ENCODE measurements around the gene PNKP. TPM values are rescaled to one million over a fixed set of nuclear protein-coding genes. Genes with fewer than 3 reads are reported as not detected.
A peak's percentile ranks its signal among the peaks of the same experiment; 100 is the strongest.

PNKP gene
- total RNA-seq, 2 donors from 2014 or later: 53.7 to 137 TPM

GRCh38 chr19:49852631-49853126, 14.7 kb downstream of the PNKP start:
- H3K27ac ChIP-seq: no peak overlapping the region
- peaks cover 11% of the 10 kb centered on the region for H3K36me3 ChIP-seq
- H3K4me3 ChIP-seq: no peak overlapping the region
- H3K9ac ChIP-seq (ENCODE audit: low read depth in 2 of 2, low read length in 2 of 2): peak overlapping the region; percentile 60 to 68
- TF ChIP-seq, protein P1, sequence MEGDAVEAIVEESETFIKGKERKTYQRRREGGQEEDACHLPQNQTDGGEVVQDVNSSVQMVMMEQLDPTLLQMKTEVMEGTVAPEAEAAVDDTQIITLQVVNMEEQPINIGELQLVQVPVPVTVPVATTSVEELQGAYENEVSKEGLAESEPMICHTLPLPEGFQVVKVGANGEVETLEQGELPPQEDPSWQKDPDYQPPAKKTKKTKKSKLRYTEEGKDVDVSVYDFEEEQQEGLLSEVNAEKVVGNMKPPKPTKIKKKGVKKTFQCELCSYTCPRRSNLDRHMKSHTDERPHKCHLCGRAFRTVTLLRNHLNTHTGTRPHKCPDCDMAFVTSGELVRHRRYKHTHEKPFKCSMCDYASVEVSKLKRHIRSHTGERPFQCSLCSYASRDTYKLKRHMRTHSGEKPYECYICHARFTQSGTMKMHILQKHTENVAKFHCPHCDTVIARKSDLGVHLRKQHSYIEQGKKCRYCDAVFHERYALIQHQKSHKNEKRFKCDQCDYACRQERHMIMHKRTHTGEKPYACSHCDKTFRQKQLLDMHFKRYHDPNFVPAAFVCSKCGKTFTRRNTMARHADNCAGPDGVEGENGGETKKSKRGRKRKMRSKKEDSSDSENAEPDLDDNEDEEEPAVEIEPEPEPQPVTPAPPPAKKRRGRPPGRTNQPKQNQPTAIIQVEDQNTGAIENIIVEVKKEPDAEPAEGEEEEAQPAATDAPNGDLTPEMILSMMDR (IDR thresholded peaks at IDR 0.05): no peak
- peaks cover 7% of the 10 kb centered on the region for H3K4me1 ChIP-seq
- intact Hi-C loops (cut with DNase I): no loop called here
- no peak for DNase-seq
- H3K9me3 ChIP-seq: no peaks in the 10 kb centered on the region
- no peaks in the 10 kb centered on the region for H3K27me3 ChIP-seq

- no peaks in the 10 kb centered on the region for H3K9me3 ChIP-seq
- peak overlapping the region; percentile 92 for H3K27ac ChIP-seq
- DNase-seq: peak; percentile 52
- TF ChIP-seq, protein P1 (IDR thresholded peaks at IDR 0.05): no peak
- peaks cover 7% of the 10 kb centered on the region for H3K4me1 ChIP-seq
- no peaks in the 10 kb centered on the region for H3K27me3 ChIP-seq
- H3K9ac ChIP-seq (ENCODE audit: low read depth in 2 of 2, low read length in 2 of 2): peak overlapping the region; percentile 68 to 100
- peaks cover 3% of the 10 kb centered on the region for H3K36me3 ChIP-seq
- intact Hi-C loops (cut with DNase I): no loop called here
- H3K4me3 ChIP-seq: peak overlapping the region; percentile 71
These were observed 15.7 kb downstream of the PNKP start for GRCh38 chr19:49851456-49852259.

DNA sequence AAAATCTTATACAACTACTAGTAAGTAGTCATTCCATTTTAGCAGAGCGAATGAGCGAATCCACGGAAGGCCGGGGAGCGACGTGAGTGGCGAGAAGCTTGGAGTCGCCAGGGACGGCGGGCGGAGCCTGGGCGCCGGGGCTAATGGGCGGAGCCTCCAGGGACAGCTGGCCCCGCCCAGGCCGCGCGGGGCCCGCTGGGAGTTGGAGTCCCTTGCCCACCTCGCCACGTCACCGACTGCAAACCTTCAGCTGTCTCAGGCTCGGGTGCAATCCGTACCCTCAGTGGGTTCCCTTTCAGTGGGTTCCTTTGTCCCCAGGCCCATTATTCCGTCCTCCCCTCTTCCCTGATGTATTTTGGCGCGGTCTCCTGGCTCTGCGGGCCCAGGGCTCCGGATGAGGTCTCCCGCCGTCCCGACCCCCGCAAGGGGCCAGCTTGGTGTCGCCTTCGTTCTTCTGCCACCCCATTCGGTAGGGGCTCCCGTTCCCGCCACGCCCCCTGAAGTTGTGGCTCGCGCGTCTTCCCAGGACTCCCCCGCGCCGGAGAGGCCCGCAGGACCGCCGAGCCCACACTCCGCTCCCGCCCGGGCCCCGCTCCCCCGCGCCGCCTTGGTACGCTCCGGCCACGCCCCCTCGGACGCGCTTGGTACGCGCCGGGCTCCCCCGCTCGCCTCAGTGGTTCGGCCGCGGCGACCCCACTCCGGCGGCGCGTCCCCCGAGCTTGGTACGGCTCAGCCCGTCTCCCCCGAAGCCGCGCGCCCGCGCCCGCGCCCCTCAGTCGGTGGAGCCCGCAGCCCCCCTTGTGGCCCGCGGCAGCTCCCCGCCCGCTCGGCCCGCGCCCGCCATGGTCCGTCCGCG, 16.7 kb downstream of the PNKP start, which contains the start of gene PTOV1:
TSS of gene PTOV1 (plus strand) at position 673 of the 856 bp plus-strand sequence.
- Histone ChIP-seq H3K9ac (ENCODE audit: low read depth in 2 of 2, low read length in 2 of 2) (peak within 1 kb of the TSS; percentile 92 to 100), H3K4me1 (peaks cover 7% of the 10 kb centered on the region), H3K27ac (peak within 1 kb of the TSS; percentile 92), H3K36me3 (no peaks in the 10 kb centered on the region), H3K4me3 (peak within 1 kb of the TSS; percentile 71), H3K27me3 (no peaks in the 10 kb centered on the region), H3K9me3 (no peaks in the 10 kb centered on the region)
- peak; percentile 92 for DNase-seq
- TF ChIP-seq, protein P1 (IDR thresholded peaks at IDR 0.05): no peak
- intact Hi-C loops (cut with DNase I): no loop called here

- peaks cover 7% of the 10 kb centered on the region for H3K4me1 ChIP-seq
- TF ChIP-seq, protein P1 (IDR thresholded peaks at IDR 0.05): no peak
- no peaks in the 10 kb centered on the region for H3K9me3 ChIP-seq
- DNase-seq: peak; percentile 33
- peak overlapping the region; percentile 92 for H3K27ac ChIP-seq
- H3K4me3 ChIP-seq: peak overlapping the region; percentile 71
- H3K27me3 ChIP-seq: no peaks in the 10 kb centered on the region
- no peaks in the 10 kb centered on the region for H3K36me3 ChIP-seq
- H3K9ac ChIP-seq (ENCODE audit: low read depth in 2 of 2, low read length in 2 of 2): peak overlapping the region in 1 of 2 donors; percentile 92
- intact Hi-C loops (cut with DNase I): no loop called here
These were observed 17.2 kb downstream of the PNKP start for GRCh38 chr19:49850221-49850486.

GRCh38 chr19:49849433-49850220, 17.7 kb downstream of the PNKP start:
- Histone ChIP-seq H3K9me3 (no peaks in the 10 kb centered on the region), H3K9ac (ENCODE audit: low read depth in 2 of 2, low read length in 2 of 2) (peak overlapping the region in 1 of 2 donors; percentile 92), H3K4me1 (peaks cover 7% of the 10 kb centered on the region), H3K4me3 (no peak overlapping the region), H3K36me3 (no peaks in the 10 kb centered on the region), H3K27me3 (no peaks in the 10 kb centered on the region), H3K27ac (no peak overlapping the region)
- TF ChIP-seq, protein P1 (IDR thresholded peaks at IDR 0.05): no peak
- intact Hi-C loops (cut with DNase I): no loop called here
- DNase-seq: no peak
